HepG2 (cell line): ENCODE results near the gene CDKN1C. TPM values are rescaled to one million over a fixed set of nuclear protein-coding genes. Genes with fewer than 3 reads are reported as not detected.
A peak's percentile ranks its signal among the peaks of the same experiment; 100 is the strongest.

Source experiments
- EHMT2 ChIP-seq: fragments of 200-600 bp; sonication (generic); IDR thresholded peaks from 2 replicates; pipeline ENCODE4 v1.7.0; 2017; ENCODE audit warnings: antibody characterized with exemption, low read depth, low read length, borderline replicate concordance
- KDM1A ChIP-seq: IDR thresholded peaks from 2 replicates; pipeline ENCODE4 v1.6.1; 2016; ENCODE audit warnings: missing compliant biosample characterization
- MBNL3 ChIP-seq: fragments of 250-450 bp; sonication (Bioruptor Pico); conservative IDR thresholded peaks from 2 replicates; pipeline ENCODE4 v1.8.0; 2022; ENCODE audit warnings: mild to moderate bottlenecking, inconsistent platforms
- SETDB1 ChIP-seq: sonication (generic); formaldehyde crosslinking; IDR thresholded peaks from 2 replicates; pipeline ENCODE4 v1.5.1; 2020; ENCODE audit warnings: missing genetic modification reagents, mild to moderate bottlenecking, borderline replicate concordance
- SIN3A ChIP-seq: IDR thresholded peaks from 2 replicates; pipeline ENCODE4 v1.6.1; 2011; ENCODE audit warnings: low read depth, mild to moderate bottlenecking, control low read depth, low read length, borderline replicate concordance
- SOX13 ChIP-seq, 3 experiments: fragments of 450-650 bp in 1 of 3; sonication (generic) in 1 of 3; formaldehyde crosslinking in 1 of 3; IDR thresholded peaks in 2 of 3; conservative IDR thresholded peaks in 1 of 3; 2 replicates each; pipeline versions ENCODE4 v1.5.0 to v1.6.1; 2016 to 2020; ENCODE audit warnings: antibody characterized with exemption in 1 of 3, mild to moderate bottlenecking in 1 of 3, missing compliant biosample characterization in 1 of 3, missing genetic modification reagents in 1 of 3, moderate library complexity in 1 of 3
- SSRP1 ChIP-seq: IDR thresholded peaks from 2 replicates; pipeline ENCODE4 v1.6.1; 2016; ENCODE audit warnings: control low read depth
- TAF1 ChIP-seq: sonication (generic); formaldehyde crosslinking; IDR thresholded peaks from 2 replicates; pipeline ENCODE4 v1.4.0; 2020; ENCODE audit warnings: missing genetic modification reagents
- ZFP90 ChIP-seq: sonication (generic); formaldehyde crosslinking; IDR thresholded peaks from 2 replicates; pipeline ENCODE4 v1.8.0; 2022; ENCODE audit warnings: missing genetic modification reagents, mild to moderate bottlenecking, inconsistent platforms, borderline replicate concordance
- ZKSCAN8 ChIP-seq: IDR thresholded peaks from 2 replicates; pipeline ENCODE4 v1.6.1; 2016; ENCODE audit warnings: borderline replicate concordance, missing genetic modification reagents, missing compliant biosample characterization
- ZNF550 ChIP-seq: sonication (generic); formaldehyde crosslinking; IDR thresholded peaks from 2 replicates; pipeline ENCODE4 v1.4.0; 2020; ENCODE audit warnings: mild to moderate bottlenecking, missing genetic modification reagents, borderline replicate concordance
- ZNF652 ChIP-seq: IDR thresholded peaks from 2 replicates; pipeline ENCODE4 v1.6.1; 2016; ENCODE audit warnings: low read depth, borderline replicate concordance
- ZNF83 ChIP-seq: sonication (generic); formaldehyde crosslinking; IDR thresholded peaks from 2 replicates; pipeline ENCODE4 v1.4.0; 2020; ENCODE audit warnings: missing genetic modification reagents, mild to moderate bottlenecking, borderline replicate concordance
- polyA plus RNA-seq, 8 experiments: library from polyadenylated mRNA; depleted of rRNA in 3 of 8; stranded (reverse) in 7 of 8; unstranded in 1 of 8; fragments of >200 nt; fragmentation: Illumina TruSeq in 4 of 8; extraction: Trizol in 4 of 8; gene quantifications; 2 replicates each; pipeline versions ENCODE4 v1.2.1 to v1.2.3, GENCODE V29; 2011 to 2016; ENCODE audit warnings: low read depth in 4 of 8, missing spikeins in 1 of 8, mixed read lengths in 1 of 8; ENCODE audit not compliant: insufficient read depth in 1 of 8
- total RNA-seq, 5 experiments: library from RNA; depleted of rRNA; stranded (reverse); fragments of >200 nt; fragmentation: Illumina TruSeq; extraction: Trizol; gene quantifications; 2 replicates each; pipeline ENCODE4 v1.2.3, GENCODE V29; 2016; ENCODE audit warnings: low read depth in 1 of 5
- TF ChIP-seq, protein P1 (sequence below): sonication (generic); formaldehyde crosslinking; IDR thresholded peaks from 2 replicates; pipeline ENCODE4 v1.5.1; 2020; ENCODE audit warnings: mild to moderate bottlenecking, moderate library complexity, missing genetic modification reagents
- TF ChIP-seq, protein P2 (sequence below): sonication (generic); formaldehyde crosslinking; IDR thresholded peaks from 2 replicates; pipeline ENCODE4; 2020; ENCODE audit warnings: missing genetic modification reagents, mild to moderate bottlenecking, borderline replicate concordance
- TF ChIP-seq, protein P3 (sequence below): sonication (generic); formaldehyde crosslinking; IDR thresholded peaks from 2 replicates; pipeline ENCODE4 v1.5.1; 2020; ENCODE audit warnings: missing genetic modification reagents, mild to moderate bottlenecking, borderline replicate concordance
- TF ChIP-seq, protein P4 (sequence below): sonication (generic); formaldehyde crosslinking; conservative IDR thresholded peaks from 2 replicates; pipeline ENCODE4 v1.4.0; 2020; ENCODE audit warnings: missing genetic modification reagents

The CDKN1C gene
- total and polyA plus RNA-seq, 2 of the 13 experiments (the other 11 are each of a cell fraction or from before 2014, with no cell fraction given) = not detected

DNA sequence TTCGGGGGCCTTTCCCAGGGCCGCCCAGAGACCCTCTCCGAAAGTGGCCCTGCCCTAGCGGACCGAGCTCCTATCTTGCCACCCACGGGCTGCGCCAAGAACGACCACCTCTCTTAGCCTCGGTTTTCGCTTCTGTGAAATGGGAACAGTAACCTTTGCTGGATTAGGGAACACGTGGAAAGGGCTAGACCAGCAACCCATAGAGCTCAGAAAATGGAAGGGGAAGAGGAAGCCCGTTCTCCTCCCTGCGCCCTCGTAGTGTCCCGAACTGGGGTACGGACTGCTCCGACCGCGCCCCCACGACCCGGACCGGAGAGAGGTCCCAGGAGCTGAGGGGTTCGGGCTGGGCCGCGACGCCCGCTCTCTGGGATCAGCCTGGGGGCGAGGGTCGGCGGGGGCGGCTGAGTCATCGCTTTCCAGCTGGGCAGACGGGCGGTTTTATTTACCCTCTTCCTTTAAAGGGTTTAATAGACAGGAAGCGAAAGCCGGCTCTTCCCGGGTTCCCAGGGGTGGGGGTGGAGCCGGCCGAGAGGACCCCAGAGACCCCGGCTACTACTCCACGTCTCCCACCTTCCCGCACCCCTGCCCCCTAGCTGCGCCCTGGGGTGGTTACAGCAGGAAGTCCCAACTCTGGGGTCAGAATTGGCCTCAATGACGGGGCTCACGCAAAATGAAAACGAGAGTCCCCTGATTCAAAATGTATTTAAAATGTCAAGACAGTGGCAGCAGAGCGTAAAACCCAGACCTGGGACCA, 44.6 kb upstream of the CDKN1C start (continued):
- no peak for TF ChIP-seq TAF1 (CRISPR knock-in tag)
- TF ChIP-seq, protein P1, sequence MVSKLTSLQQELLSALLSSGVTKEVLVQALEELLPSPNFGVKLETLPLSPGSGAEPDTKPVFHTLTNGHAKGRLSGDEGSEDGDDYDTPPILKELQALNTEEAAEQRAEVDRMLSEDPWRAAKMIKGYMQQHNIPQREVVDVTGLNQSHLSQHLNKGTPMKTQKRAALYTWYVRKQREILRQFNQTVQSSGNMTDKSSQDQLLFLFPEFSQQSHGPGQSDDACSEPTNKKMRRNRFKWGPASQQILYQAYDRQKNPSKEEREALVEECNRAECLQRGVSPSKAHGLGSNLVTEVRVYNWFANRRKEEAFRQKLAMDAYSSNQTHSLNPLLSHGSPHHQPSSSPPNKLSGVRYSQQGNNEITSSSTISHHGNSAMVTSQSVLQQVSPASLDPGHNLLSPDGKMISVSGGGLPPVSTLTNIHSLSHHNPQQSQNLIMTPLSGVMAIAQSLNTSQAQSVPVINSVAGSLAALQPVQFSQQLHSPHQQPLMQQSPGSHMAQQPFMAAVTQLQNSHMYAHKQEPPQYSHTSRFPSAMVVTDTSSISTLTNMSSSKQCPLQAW = no peak
- 0 out of 2 replicates have a peak, but pooled peaks have one; percentile 37 for TF ChIP-seq SIN3A
- no peak for TF ChIP-seq ZNF550 (CRISPR knock-in tag)
- TF ChIP-seq EHMT2 = no peak
- TF ChIP-seq SSRP1 (CRISPR knock-in tag) = no peak
- TF ChIP-seq ZNF83 (CRISPR knock-in tag) = no peak
- TF ChIP-seq MBNL3 (CRISPR knock-in tag) = no peak
- TF ChIP-seq SETDB1 (CRISPR knock-in tag) = no peak
- TF ChIP-seq, protein P2, sequence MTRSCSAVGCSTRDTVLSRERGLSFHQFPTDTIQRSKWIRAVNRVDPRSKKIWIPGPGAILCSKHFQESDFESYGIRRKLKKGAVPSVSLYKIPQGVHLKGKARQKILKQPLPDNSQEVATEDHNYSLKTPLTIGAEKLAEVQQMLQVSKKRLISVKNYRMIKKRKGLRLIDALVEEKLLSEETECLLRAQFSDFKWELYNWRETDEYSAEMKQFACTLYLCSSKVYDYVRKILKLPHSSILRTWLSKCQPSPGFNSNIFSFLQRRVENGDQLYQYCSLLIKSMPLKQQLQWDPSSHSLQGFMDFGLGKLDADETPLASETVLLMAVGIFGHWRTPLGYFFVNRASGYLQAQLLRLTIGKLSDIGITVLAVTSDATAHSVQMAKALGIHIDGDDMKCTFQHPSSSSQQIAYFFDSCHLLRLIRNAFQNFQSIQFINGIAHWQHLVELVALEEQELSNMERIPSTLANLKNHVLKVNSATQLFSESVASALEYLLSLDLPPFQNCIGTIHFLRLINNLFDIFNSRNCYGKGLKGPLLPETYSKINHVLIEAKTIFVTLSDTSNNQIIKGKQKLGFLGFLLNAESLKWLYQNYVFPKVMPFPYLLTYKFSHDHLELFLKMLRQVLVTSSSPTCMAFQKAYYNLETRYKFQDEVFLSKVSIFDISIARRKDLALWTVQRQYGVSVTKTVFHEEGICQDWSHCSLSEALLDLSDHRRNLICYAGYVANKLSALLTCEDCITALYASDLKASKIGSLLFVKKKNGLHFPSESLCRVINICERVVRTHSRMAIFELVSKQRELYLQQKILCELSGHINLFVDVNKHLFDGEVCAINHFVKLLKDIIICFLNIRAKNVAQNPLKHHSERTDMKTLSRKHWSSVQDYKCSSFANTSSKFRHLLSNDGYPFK (CRISPR knock-in tag) = no peak; the same call in 1 of the 2 replicates
- no peak for TF ChIP-seq ZNF652
- TF ChIP-seq ZFP90 (CRISPR knock-in tag) = no peak
- TF ChIP-seq, protein P3, sequence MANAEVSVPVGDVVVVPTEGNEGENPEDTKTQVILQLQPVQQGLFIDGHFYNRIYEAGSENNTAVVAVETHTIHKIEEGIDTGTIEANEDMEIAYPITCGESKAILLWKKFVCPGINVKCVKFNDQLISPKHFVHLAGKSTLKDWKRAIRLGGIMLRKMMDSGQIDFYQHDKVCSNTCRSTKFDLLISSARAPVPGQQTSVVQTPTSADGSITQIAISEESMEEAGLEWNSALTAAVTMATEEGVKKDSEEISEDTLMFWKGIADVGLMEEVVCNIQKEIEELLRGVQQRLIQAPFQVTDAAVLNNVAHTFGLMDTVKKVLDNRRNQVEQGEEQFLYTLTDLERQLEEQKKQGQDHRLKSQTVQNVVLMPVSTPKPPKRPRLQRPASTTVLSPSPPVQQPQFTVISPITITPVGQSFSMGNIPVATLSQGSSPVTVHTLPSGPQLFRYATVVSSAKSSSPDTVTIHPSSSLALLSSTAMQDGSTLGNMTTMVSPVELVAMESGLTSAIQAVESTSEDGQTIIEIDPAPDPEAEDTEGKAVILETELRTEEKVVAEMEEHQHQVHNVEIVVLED (CRISPR knock-in tag) = no peak
- no peak for TF ChIP-seq SOX13 (IDR thresholded peaks at IDR 0.05)
- TF ChIP-seq SOX13 (CRISPR knock-in tag; conservative IDR thresholded peaks at IDR 0.05 in 1 of 2, IDR thresholded peaks at IDR 0.05 in 1 of 2) = no peak
- peak; percentile 82 for TF ChIP-seq KDM1A (CRISPR knock-in tag)
- no peak for TF ChIP-seq ZKSCAN8 (CRISPR knock-in tag)
- TF ChIP-seq, protein P4, sequence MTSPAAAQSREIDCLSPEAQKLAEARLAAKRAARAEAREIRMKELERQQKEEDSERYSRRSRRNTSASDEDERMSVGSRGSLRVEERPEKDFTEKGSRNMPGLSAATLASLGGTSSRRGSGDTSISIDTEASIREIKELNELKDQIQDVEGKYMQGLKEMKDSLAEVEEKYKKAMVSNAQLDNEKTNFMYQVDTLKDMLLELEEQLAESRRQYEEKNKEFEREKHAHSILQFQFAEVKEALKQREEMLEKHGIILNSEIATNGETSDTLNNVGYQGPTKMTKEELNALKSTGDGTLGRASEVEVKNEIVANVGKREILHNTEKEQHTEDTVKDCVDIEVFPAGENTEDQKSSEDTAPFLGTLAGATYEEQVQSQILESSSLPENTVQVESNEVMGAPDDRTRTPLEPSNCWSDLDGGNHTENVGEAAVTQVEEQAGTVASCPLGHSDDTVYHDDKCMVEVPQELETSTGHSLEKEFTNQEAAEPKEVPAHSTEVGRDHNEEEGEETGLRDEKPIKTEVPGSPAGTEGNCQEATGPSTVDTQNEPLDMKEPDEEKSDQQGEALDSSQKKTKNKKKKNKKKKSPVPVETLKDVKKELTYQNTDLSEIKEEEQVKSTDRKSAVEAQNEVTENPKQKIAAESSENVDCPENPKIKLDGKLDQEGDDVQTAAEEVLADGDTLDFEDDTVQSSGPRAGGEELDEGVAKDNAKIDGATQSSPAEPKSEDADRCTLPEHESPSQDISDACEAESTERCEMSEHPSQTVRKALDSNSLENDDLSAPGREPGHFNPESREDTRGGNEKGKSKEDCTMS (CRISPR knock-in tag) = no peak
